Lung (tissue), 12 donors: Measurements from ENCODE around the gene FNIP2. TPM values are rescaled to one million over a fixed set of nuclear protein-coding genes. Genes with fewer than 3 reads are reported as not detected.
"Not testable (repeated sequence)": the region's sequence is repeated elsewhere in the genome, so short reads cannot be mapped to it uniquely, and the experiment has no call there.

Source experiments
- ATAC-seq: fragments of 200-7000 bp; cut with Tn5 transposase; one replicate; pipeline ENCODE4 v1.9.1; 2020; ENCODE audit warnings: moderate number of reproducible peaks; ENCODE audit not compliant: insufficient read depth, low FRiP score
- DNase-seq, 3 donors: peaks; one replicate each; pipeline ENCODE4 v3.0.0-alpha.2; 2013 to 2017
- H3K27ac ChIP-seq, 2 donors: one replicate each; pipeline ENCODE4 v1.5.1; 2013; ENCODE audit warnings: mild to moderate bottlenecking in 2 of 2, moderate library complexity in 2 of 2, control low read depth in 1 of 2, inconsistent platforms in 1 of 2, low read depth in 1 of 2, low read length in 1 of 2
- H3K27me3 ChIP-seq, 3 donors: one replicate each; pipeline ENCODE4 v1.5.1; 2013; ENCODE audit warnings: low read length in 2 of 3; ENCODE audit not compliant: control insufficient read depth in 3 of 3, insufficient read depth in 3 of 3
- H3K36me3 ChIP-seq, 4 donors: one replicate each; pipeline ENCODE4 v1.5.1; 2013; ENCODE audit warnings: low read length in 4 of 4, mild to moderate bottlenecking in 1 of 4, moderate library complexity in 1 of 4; ENCODE audit not compliant: control insufficient read depth in 4 of 4, insufficient read depth in 4 of 4
- H3K4me1 ChIP-seq, 5 donors: one replicate each; pipeline ENCODE4 v1.5.1; 2013; ENCODE audit warnings: low read length in 5 of 5, mild to moderate bottlenecking in 2 of 5, moderate library complexity in 1 of 5; ENCODE audit not compliant: control insufficient read depth in 5 of 5, insufficient read depth in 5 of 5
- H3K4me3 ChIP-seq: one replicate; pipeline ENCODE4 v1.5.1; 2013; ENCODE audit warnings: mild to moderate bottlenecking, control low read depth, moderate library complexity
- H3K9ac ChIP-seq, 2 donors: one replicate each; pipeline ENCODE4 v1.5.1; 2013; ENCODE audit warnings: low read length in 2 of 2, control low read depth in 1 of 2; ENCODE audit not compliant: insufficient read depth in 1 of 2
- H3K9me3 ChIP-seq, 4 donors: one replicate each; pipeline ENCODE4 v1.5.1; 2013; ENCODE audit warnings: low read length in 3 of 4, mild to moderate bottlenecking in 1 of 4, moderate library complexity in 1 of 4; ENCODE audit not compliant: control insufficient read depth in 4 of 4, insufficient read depth in 3 of 4
- WGBS, 2 donors: extraction: QIAGEN DNeasy Blood & Tissue Kit; methylation state at CpG; one replicate each; pipeline ENCODE4 v1.1.7; 2013; 5-methylcytosine and 5-hydroxymethylcytosine counted together
- polyA plus RNA-seq, 2 donors: library from polyadenylated mRNA; stranded (reverse); fragments of 200-250 nt; gene quantifications; one replicate each; pipeline ENCODE4 v1.2.1, GENCODE V29; 2013
- total RNA-seq, 2 donors: library from RNA; depleted of rRNA in 1 of 2; stranded (reverse); fragments of >200 nt in 1 of 2; gene quantifications; one replicate each; pipeline ENCODE4 v1.2.1, GENCODE V29; 2014 to 2021
- TF ChIP-seq, protein P1 (sequence below): IDR thresholded peaks from 2 replicates; pipeline ENCODE4 v1.5.1; 2012; ENCODE audit warnings: mild to moderate bottlenecking; ENCODE audit errors: control extremely low read depth, extremely low read depth
- donor health status: control.
- donor health status: control.
- donor health status: Bipolar disorder and iron deficiency.
- donor health status: healthy.
- donor health status: DM: yes; HTN: yes; CAD: no.

The FNIP2 gene
- total and polyA plus RNA-seq, 4 donors: 12.1 to 150 (median 44.6) TPM

DNA sequence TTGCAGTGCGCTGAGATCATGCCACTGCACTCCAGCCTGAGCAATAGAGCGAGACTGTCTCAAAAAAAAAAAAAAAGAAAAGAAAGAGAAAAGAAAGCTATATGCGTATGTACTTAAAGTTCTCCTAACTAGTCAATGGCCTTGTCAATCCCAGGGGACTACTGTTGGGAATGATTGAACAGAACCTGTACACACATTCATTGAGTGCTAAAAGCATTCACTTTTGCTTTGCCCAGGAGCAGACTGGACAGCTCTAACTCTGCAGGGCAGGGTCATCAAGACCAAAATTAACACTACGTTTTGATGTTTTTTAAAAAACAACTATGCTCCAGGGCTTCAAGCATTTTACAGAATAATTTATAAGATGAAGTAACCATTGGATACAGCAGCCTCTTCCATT is 106.2 kb downstream of the FNIP2 start:
- WGBS, 2 donors: 99% methylated on average over 4 of the region's 4 CpGs
- Histone ChIP-seq H3K4me3 (no peak overlapping the region), H3K9ac (no peak overlapping the region), H3K36me3 (peaks cover 8 to 18% (median 12%) of the 10 kb centered on the region in 4 donors), H3K27ac (no peak overlapping the region), H3K4me1 (peaks cover 0 to 6% (median 0%) of the 10 kb centered on the region in 5 donors), H3K9me3 (no peaks in the 10 kb centered on the region), H3K27me3 (no peaks in the 10 kb centered on the region)
- no peak for DNase-seq
- TF ChIP-seq, protein P1, sequence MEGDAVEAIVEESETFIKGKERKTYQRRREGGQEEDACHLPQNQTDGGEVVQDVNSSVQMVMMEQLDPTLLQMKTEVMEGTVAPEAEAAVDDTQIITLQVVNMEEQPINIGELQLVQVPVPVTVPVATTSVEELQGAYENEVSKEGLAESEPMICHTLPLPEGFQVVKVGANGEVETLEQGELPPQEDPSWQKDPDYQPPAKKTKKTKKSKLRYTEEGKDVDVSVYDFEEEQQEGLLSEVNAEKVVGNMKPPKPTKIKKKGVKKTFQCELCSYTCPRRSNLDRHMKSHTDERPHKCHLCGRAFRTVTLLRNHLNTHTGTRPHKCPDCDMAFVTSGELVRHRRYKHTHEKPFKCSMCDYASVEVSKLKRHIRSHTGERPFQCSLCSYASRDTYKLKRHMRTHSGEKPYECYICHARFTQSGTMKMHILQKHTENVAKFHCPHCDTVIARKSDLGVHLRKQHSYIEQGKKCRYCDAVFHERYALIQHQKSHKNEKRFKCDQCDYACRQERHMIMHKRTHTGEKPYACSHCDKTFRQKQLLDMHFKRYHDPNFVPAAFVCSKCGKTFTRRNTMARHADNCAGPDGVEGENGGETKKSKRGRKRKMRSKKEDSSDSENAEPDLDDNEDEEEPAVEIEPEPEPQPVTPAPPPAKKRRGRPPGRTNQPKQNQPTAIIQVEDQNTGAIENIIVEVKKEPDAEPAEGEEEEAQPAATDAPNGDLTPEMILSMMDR: no peak
- ATAC-seq: no peak

DNA sequence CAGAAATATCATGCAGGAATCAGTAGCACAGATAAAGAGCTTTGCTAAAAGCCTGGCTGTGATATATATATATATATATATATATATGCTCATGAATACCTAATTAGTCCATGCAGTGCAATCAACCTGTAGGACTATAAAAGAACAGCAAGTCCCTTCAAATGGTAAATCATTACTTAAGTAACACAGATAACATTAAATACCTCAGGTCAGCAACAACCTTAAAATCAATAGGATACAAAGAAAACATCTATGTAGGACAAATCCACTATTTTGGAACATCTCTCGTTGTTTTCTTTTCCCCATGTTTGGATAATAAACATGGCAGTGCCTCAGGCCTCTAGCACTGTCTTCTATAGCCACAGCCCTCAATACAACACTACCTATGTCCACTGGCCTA is 106.6 kb downstream of the FNIP2 start:
- 89 to 94% methylated on average over 1 of the region's 1 CpG for WGBS, 2 donors
- Histone ChIP-seq H3K4me1 (peaks cover 0 to 6% (median 0%) of the 10 kb centered on the region in 5 donors), H3K9ac (no peak overlapping the region), H3K27me3 (no peaks in the 10 kb centered on the region), H3K9me3 (no peaks in the 10 kb centered on the region), H3K27ac (no peak overlapping the region), H3K36me3 (peaks cover 5 to 18% (median 10%) of the 10 kb centered on the region in 4 donors), H3K4me3 (no peak overlapping the region)
- ATAC-seq (no peak), DNase-seq (no peak)
- TF ChIP-seq, protein P1: no peak

DNA sequence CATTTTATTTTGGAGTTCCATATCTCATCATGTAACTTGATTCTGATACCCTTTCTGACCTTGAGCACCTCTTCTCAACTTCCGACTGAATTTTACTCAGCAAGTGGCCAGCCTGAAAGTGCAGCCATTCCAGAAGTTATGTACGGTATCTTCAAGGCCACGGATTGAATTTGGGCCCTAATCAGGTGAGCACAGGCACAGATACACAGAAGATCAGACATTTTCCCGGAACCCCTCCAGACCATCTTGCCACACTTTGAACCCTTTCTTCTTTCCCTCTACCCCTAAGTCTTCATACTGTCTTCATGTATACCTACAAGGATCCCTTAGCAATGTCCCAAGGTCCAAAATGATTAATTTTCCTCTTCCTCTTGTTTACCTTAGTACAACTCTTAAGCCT is 108.2 kb downstream of the FNIP2 start:
- peaks cover 0 to 2% (median 0%) of the 10 kb centered on the region in 5 donors for H3K4me1 ChIP-seq
- DNase-seq (no peak), ATAC-seq (no peak)
- no peak overlapping the region for H3K9ac ChIP-seq
- H3K9me3 ChIP-seq: no peaks in the 10 kb centered on the region
- H3K27ac ChIP-seq: no peak overlapping the region
- WGBS, 2 donors: 88 to 91% methylated on average over 4 of the region's 4 CpGs
- TF ChIP-seq, protein P1: no peak
- H3K27me3 ChIP-seq: no peaks in the 10 kb centered on the region
- peaks cover 4 to 15% (median 8%) of the 10 kb centered on the region in 4 donors for H3K36me3 ChIP-seq
- H3K4me3 ChIP-seq: no peak overlapping the region

DNA sequence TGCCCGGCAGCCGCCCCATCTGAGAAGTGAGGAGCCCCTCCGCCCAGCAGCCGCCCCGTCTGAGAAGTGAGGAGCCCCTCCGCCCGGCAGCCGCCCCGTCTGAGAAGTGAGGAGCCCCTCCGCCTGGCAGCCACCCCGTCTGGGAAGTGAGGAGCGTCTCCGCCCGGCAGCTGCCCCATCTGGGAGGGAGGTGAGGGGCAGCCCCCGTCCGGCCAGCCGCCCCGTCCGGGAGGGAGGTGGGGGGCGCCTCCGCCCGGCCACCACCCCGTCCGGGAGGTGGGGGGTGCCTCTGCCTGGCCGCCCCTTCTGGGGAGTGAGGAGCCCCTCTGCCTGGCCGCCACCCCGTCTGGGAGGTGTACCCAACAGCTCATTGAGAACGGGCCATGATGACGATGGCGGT is 113.3 kb downstream of the FNIP2 start:
- not testable (repeated sequence) for ATAC-seq, H3K27ac ChIP-seq, H3K27me3 ChIP-seq, H3K4me3 ChIP-seq, DNase-seq, H3K9ac ChIP-seq, H3K4me1 ChIP-seq, H3K9me3 ChIP-seq
- H3K36me3 ChIP-seq: peaks cover 3 to 27% (median 7%) of the 10 kb centered on the region in 4 donors
- WGBS, 2 donors: 98% methylated on average over 19 to 27 of the region's 30 CpGs
